Measurements from ENCODE around the gene NEMP1.
A peak's percentile ranks its signal among the peaks of the same experiment; 100 is the strongest.

NEMP1 gene

DNA sequence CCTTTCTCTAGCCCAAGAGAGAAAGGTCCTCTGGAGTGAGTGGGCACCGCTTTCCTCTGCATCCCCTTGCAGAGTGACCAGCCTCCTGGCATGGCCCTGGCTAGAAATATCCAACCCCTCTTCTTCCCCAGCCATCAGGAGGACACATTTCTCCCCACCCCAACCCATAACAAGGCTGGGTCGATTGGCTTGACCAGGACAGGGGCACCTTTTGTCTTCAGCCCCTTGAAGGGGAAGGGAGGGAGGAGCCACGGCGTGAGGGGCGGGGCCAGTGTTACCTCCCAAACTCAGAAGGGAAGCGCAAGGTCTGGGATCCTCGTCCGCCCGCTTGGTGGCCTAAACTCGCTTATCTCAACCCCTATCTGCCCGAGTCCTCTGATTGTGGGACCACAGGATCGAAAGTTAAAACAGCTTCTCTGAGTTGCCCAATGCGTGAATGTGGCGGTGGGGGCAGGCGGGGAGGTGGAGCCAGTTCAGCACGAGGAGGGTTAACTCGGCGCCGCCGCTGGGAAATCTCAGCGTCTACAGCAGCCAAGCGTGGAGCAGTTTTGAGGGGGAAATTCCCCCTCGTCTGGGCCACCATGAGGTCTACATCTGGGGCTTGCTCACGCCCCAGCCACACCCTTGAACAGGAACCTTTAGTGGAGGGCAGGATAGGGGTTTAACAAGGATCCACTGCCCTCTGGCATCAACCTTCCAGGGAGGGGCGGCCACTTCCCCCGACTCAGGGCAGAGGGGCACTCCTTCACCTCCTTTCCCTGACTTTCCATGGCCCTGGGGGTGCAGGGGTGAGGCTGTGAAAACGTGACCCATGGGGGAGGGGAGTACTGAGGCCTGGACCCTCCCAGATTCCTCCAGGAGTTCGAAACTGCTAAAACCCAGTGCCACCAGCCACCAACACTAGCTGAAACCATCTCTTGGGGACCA, 31.8 kb upstream of the NEMP1 start:
- H3K27ac ChIP-seq, result peak overlapping the region; percentile 99
- TF ChIP-seq, protein P1, sequence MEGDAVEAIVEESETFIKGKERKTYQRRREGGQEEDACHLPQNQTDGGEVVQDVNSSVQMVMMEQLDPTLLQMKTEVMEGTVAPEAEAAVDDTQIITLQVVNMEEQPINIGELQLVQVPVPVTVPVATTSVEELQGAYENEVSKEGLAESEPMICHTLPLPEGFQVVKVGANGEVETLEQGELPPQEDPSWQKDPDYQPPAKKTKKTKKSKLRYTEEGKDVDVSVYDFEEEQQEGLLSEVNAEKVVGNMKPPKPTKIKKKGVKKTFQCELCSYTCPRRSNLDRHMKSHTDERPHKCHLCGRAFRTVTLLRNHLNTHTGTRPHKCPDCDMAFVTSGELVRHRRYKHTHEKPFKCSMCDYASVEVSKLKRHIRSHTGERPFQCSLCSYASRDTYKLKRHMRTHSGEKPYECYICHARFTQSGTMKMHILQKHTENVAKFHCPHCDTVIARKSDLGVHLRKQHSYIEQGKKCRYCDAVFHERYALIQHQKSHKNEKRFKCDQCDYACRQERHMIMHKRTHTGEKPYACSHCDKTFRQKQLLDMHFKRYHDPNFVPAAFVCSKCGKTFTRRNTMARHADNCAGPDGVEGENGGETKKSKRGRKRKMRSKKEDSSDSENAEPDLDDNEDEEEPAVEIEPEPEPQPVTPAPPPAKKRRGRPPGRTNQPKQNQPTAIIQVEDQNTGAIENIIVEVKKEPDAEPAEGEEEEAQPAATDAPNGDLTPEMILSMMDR (conservative IDR thresholded peaks at IDR 0.05), result peak; percentile 17; the same call in 1 of the 2 replicates

DNA sequence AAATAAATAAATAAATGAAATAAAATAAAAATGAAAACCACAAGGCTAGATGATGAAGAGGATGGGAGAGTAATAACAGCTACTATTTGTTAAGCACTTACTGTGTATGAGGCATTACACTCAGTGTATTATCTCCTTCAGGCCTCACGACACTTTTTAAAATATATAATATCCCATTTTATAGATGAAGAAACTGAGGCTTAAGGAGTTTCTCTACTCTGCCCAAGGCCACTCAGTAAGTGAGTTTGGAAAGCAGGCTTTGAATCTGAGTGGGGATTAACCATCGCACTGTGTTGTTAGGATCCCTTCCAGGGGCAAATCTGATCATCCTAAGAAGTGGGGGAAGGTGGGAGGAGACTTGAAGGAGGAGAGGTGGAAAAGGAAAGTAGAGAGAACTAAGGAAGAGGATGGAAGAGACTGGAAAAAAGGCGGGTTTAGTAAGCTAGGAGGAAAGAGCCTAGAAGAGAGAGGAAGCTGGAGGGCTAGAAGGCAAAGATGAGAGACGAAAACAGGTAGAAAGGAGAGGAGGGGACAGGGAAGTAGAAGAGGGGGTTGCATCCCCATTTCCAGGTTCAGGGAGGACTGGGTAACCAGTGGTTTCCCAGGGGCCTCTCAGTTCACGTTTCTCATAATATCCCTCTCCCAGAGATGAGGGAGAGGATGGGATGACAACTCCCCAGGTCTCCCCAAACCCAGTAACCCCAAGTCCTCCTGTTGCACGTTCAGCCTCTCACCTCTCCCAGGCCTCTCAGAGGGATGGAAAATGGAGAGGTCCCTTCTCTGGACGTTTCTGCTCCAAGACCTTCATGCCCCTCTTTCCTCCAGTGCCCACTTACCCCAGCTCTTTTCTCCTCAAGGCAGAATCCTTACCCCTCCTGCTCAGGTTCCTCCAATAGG, 30.9 kb upstream of the NEMP1 start:
- TF ChIP-seq, protein P1 (conservative IDR thresholded peaks at IDR 0.05), result no peak

DNA sequence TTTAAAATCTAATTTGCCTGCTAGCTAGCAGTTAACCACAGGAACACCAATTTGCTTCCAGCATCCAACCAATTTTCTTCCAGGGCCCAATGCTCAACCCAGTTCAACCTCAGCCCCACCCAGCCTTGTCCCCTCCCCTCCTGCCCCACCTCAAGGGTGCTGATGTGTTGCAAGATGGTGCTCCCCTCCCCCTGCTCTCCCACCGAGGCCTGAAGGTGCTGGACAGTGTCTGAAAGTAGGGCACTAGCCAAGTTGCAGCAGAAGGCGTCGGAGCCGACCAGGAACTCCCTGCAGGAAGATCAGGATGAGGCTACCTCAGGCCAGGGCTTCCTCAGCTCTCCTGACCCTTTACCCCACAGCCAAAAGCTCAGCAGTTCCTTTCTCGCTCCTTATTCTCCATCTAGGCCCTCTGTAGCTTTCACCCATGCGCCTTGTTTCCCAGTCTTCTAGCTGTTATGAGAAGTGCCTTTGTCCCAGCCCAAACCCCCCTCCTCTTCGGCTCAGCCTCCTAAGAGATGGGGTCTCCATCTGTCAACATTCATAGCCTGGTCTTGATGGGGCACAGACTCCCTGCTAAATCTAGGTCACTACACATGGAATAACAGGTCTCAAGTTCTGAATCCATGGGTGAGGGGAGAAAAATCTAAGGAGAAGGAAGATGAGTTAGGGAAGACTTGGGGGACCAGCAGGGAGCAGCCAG, 29.0 kb upstream of the NEMP1 start:
- TF ChIP-seq, protein P1 (conservative IDR thresholded peaks at IDR 0.05), result no peak

More for the DNA sequence above, 30.9 kb upstream of the NEMP1 start:
- peak overlapping the region; percentile 99 for H3K27ac ChIP-seq

DNA sequence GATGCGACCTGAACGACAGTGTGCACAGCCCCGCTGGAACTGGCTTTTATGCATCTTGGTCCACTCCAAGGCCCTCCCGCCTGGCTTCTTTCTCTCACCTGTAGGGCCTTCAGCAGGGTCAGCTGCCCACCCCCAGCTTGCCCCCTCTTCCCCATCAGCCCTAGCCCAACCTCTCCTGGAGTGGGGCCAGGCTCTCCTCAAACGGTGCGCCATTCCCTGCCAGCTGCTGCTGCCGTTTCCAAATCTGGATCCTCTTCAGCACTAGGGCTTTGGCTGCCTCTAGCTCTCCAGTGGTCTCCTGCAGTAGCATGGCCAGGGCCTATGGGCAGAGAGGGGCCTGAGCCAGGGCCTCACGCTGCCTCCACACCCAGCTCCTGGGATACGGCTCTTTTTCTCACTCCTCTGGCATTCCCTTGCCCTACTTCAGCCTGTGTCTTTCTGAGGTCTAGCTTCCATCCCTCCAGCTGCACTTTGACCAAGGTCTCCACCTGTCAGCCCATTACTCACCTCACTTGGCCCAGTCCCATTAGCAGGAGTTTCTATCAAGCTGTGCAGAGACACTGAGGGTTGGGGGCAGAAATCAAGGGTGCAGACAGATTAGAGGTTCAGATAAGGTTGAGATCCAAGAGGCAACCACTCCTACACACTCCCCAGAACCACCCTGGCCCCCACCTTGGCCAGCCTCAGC, 27.6 kb upstream of the NEMP1 start:
- TF ChIP-seq, protein P1 (conservative IDR thresholded peaks at IDR 0.05), result no peak
- no peak overlapping the region for H3K27ac ChIP-seq

More for the DNA sequence above, 29.0 kb upstream of the NEMP1 start:
- H3K27ac ChIP-seq, result no peak overlapping the region

DNA sequence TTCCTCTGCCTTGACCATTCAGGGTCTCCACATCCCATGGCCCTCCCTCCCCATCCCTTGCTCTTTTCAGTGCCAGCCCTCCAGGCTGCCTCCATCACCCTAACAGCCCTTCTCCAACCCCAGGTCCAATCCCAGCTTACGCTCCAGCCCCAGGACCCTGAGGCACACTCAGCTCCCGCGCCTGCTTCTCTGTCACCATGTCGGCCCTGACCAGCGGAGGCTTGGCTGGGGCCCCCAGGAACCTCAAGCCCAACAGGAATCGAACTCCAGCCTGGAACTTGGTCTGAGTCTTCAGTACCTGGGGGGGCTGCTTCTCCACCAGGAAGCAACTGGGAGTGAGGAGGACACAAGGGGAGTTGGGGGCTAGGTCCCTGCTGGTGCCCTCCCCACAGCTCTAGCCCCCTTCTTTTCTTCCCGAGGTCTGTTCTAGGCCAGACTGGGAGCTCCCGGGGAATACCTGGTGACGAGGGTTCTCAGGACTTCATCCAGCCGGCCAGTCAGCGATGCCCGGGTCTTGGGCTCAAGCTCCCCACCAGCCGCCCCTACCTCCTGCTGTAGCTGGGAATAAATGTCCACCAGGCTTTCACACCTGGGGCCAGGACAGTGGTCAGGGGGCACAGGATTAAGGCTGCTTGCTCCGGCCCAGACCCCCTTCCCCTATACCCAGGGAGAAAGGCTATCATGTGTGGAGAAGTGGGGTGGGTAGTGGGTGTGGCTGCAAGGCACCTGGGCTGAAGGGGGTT, 26.6 kb upstream of the NEMP1 start:
- H3K27ac ChIP-seq, result no peak overlapping the region
- TF ChIP-seq, protein P1 (conservative IDR thresholded peaks at IDR 0.05), result no peak

DNA sequence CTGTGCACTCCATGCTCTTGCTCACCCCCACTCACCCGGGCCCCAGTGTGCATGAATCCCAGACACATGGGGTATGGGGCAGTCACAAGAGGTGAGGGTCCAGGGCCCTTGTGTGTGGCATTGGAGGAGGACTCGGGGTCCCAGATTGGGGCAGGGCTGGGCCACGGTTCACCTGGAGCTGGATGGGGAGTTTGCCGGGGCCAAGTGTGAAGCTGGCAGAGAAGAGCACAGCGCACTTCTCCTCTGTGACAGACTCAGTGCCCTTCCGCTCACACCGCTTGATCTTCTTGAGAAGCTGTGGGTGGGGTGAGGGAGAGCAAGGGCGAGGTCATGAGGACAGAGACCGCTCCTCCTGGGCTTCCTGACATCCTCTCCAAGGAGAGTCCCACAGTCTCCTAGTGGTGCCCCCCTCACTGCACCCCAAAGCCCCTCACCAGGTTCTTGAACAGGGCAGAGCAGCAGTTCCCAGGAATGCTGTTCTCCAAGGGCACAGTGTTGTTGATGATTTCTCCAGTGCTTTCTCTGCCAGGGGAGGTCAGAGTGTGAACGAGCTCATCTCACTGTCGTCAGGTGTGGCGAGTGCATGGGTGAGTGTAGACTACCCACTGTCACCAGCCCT, 25.8 kb upstream of the NEMP1 start:
- H3K27ac ChIP-seq, result no peak overlapping the region
- TF ChIP-seq, protein P1 (conservative IDR thresholded peaks at IDR 0.05), result no peak
